Fibroblast of gingiva (primary cell): ENCODE results near the gene SLC4A1.
A peak's percentile ranks its signal among the peaks of the same experiment; 100 is the strongest.

Source experiments
- DNase-seq: peaks from one replicate; pipeline ENCODE4 v3.0.0-alpha.2; 2011; ENCODE audit warnings: low read depth

The SLC4A1 gene

GRCh38 chr17:44283344-44284023 is 15.5 kb upstream of the SLC4A1 start:
- no peak for DNase-seq

- DNase-seq = no peak
Observed at GRCh38 chr17:44282264-44282663, 14.3 kb upstream of the SLC4A1 start.

GRCh38 chr17:44281570-44281969 is 13.6 kb upstream of the SLC4A1 start:
- DNase-seq = no peak

- DNase-seq = no peak
Observed at GRCh38 chr17:44280392-44280937, 12.5 kb upstream of the SLC4A1 start.

GRCh38 chr17:44279666-44280391 is 11.9 kb upstream of the SLC4A1 start:
- peak; percentile 30 for DNase-seq

- no peak for DNase-seq
Observed at GRCh38 chr17:44279346-44279665, 11.4 kb upstream of the SLC4A1 start.

- DNase-seq = no peak
Observed at GRCh38 chr17:44277976-44278375, 10.0 kb upstream of the SLC4A1 start.

- DNase-seq = no peak
Observed at GRCh38 chr17:44273607-44274006, 5.7 kb upstream of the SLC4A1 start.

GRCh38 chr17:44272954-44273353 is 5.0 kb upstream of the SLC4A1 start:
- DNase-seq = no peak

- DNase-seq = no peak
Observed at GRCh38 chr17:44272321-44272951, 4.5 kb upstream of the SLC4A1 start.

- DNase-seq = no peak
Observed at GRCh38 chr17:44269535-44270240, 1.8 kb upstream of the SLC4A1 start.

- DNase-seq = no peak
Observed at GRCh38 chr17:44268709-44269534, 987 bp upstream of the SLC4A1 start.

GRCh38 chr17:44267165-44267455 is 825 bp downstream of the SLC4A1 start:
- DNase-seq = no peak

- no peak for DNase-seq
Observed at GRCh38 chr17:44266402-44267164, 1.4 kb downstream of the SLC4A1 start.

GRCh38 chr17:44263345-44263902 is 4.5 kb downstream of the SLC4A1 start:
- DNase-seq = no peak

- no peak for DNase-seq
Observed at GRCh38 chr17:44262654-44263225, 5.2 kb downstream of the SLC4A1 start.

- no peak for DNase-seq
Observed at GRCh38 chr17:44260296-44260695, 7.6 kb downstream of the SLC4A1 start.

GRCh38 chr17:44258811-44259351 is 9.1 kb downstream of the SLC4A1 start:
- DNase-seq = no peak

- no peak for DNase-seq
Observed at GRCh38 chr17:44257815-44258760, 9.8 kb downstream of the SLC4A1 start.
